Stomach (tissue), 9 donors: Measurements from ENCODE around the gene ZBTB42. TPM values are rescaled to one million over a fixed set of nuclear protein-coding genes. Genes with fewer than 3 reads are reported as not detected.

ENCODE experiments used
- DNase-seq, 2 donors: peaks; one replicate each; pipeline versions ENCODE4 v3.0.0 to v3.0.0-alpha.2; 2013 to 2019
- H3K27ac ChIP-seq, 5 donors: fragments of 200-600 bp in 4 of 5; sonication (generic) in 4 of 5; one replicate each; pipeline ENCODE4 v1.5.1; 2013 to 2019; ENCODE audit warnings: mild to moderate bottlenecking in 1 of 5, moderate library complexity in 1 of 5
- H3K27me3 ChIP-seq, 3 donors: fragments of 200-600 bp; sonication (generic); one replicate each; pipeline ENCODE4 v1.5.1; 2017 to 2019; ENCODE audit warnings: mixed run types in 1 of 3
- H3K36me3 ChIP-seq, 4 donors: fragments of 200-600 bp; sonication (generic); 1 replicate in 3 of 4; 2 replicates in 1 of 4; pipeline ENCODE4 v1.5.1; 2016 to 2019
- H3K4me1 ChIP-seq, 4 donors: fragments of 200-600 bp; sonication (generic); one replicate each; pipeline ENCODE4 v1.5.1; 2016 to 2019
- H3K4me3 ChIP-seq, 4 donors: fragments of 200-600 bp; sonication (generic) in 3 of 4; one replicate each; pipeline ENCODE4 v1.5.1; 2016 to 2019; ENCODE audit warnings: mild to moderate bottlenecking in 1 of 4
- H3K9me3 ChIP-seq, 4 donors: fragments of 200-600 bp; sonication (generic); one replicate each; pipeline ENCODE4 v1.5.1; 2016 to 2019
- CTCF ChIP-seq, 7 experiments: fragments of 450-650 bp in 4 of 7; fragments of 200-600 bp in 3 of 7; sonication (generic) in 3 of 7; IDR thresholded peaks; one replicate each; pipeline ENCODE4 v1.5.1; 2016 to 2019; ENCODE audit warnings: antibody characterized with exemption in 7 of 7, control low read depth in 2 of 7, mild to moderate bottlenecking in 1 of 7
- EP300 ChIP-seq: sonication (generic); formaldehyde crosslinking; IDR thresholded peaks from one replicate; pipeline ENCODE4 v1.6.1; 2017; ENCODE audit warnings: antibody characterized with exemption
- POLR2A ChIP-seq, 4 donors: fragments of 450-650 bp; IDR thresholded peaks; one replicate each; pipeline ENCODE4 v1.6.1; 2016; ENCODE audit warnings: antibody characterized with exemption in 4 of 4, control low read depth in 2 of 4, mild to moderate bottlenecking in 1 of 4, moderate library complexity in 1 of 4
- POLR2AphosphoS5 ChIP-seq, 3 donors: sonication (generic); formaldehyde crosslinking; IDR thresholded peaks; one replicate each; pipeline ENCODE4 v1.6.1; 2016; ENCODE audit warnings: antibody characterized with exemption in 3 of 3
- WGBS, 5 donors: extraction: QIAGEN DNeasy Blood & Tissue Kit in 3 of 5; methylation state at CpG; one replicate each; pipeline versions ENCODE4 v1.1.5 to v1.1.7; 2013 to 2018; 5-methylcytosine and 5-hydroxymethylcytosine counted together
- intact Hi-C: fragments of 100-400 bp; cut with DNase I; formaldehyde crosslinking; loops from one replicate; pipeline ENCODE4 v1.15.1; 2023; ENCODE audit warnings: low total_unique reads
- polyA plus RNA-seq, 3 donors: library from polyadenylated mRNA; stranded (reverse); fragments of 200-250 nt; gene quantifications; one replicate each; pipeline ENCODE4 v1.2.3, GENCODE V29; 2013
- total RNA-seq, 5 donors: library from RNA; depleted of rRNA; stranded (reverse); fragments of >200 nt; gene quantifications; one replicate each; pipeline versions ENCODE4 v1.1.0 to v1.2.3, GENCODE V29; 2014 to 2016
- donor health status: healthy with polysubstance abuse.
- donor health status: Bipolar disorder and iron deficiency.
- donor health status: healthy.

The ZBTB42 gene
- total and polyA plus RNA-seq, 8 donors, result 4.6 to 59.7 (median 6.7) TPM

GRCh38 chr14:104843442-104844305 is 42.8 kb downstream of the ZBTB42 start:
- peaks cover 16 to 20% (median 19%) of the 10 kb centered on the region in 4 donors for H3K4me1 ChIP-seq
- H3K36me3 ChIP-seq, result no peaks in the 10 kb centered on the region
- peak overlapping the region; percentile 36 to 47 (median 39) for H3K4me3 ChIP-seq
- TF ChIP-seq POLR2AphosphoS5 (IDR thresholded peaks at IDR 0.05) (no peak), EP300 (no peak), CTCF (IDR thresholded peaks at IDR 0.05) (no peak), POLR2A (IDR thresholded peaks at IDR 0.05) (no peak)
- H3K9me3 ChIP-seq, result no peaks in the 10 kb centered on the region
- WGBS, 5 donors, result 2 to 4% (median 2%) methylated on average over 48 to 69 of the region's 69 CpGs
- intact Hi-C loops, result no loop called here
- H3K27me3 ChIP-seq, result peaks cover 2 to 75% (median 44%) of the 10 kb centered on the region in 3 donors
- DNase-seq, result peak in 1 of 2 donors; percentile 65
- no peak overlapping the region for H3K27ac ChIP-seq

- peak overlapping the region; percentile 36 to 47 (median 39) for H3K4me3 ChIP-seq
- intact Hi-C loops, result no loop called here
- H3K27me3 ChIP-seq, result peaks cover 2 to 82% (median 44%) of the 10 kb centered on the region in 3 donors
- DNase-seq, result no peak
- H3K27ac ChIP-seq, result no peak overlapping the region
- no peak for TF ChIP-seq EP300
- no peaks in the 10 kb centered on the region for H3K9me3 ChIP-seq
- H3K4me1 ChIP-seq, result peaks cover 16 to 20% (median 19%) of the 10 kb centered on the region in 4 donors
- 8 to 18% (median 13%) methylated on average over 23 to 27 of the region's 27 CpGs for WGBS, 5 donors
- H3K36me3 ChIP-seq, result no peaks in the 10 kb centered on the region
These were observed 43.6 kb downstream of the ZBTB42 start for GRCh38 chr14:104844306-104845032.

GRCh38 chr14:104845033-104845666 is 44.2 kb downstream of the ZBTB42 start:
- DNase-seq, result no peak
- no peak overlapping the region for H3K27ac ChIP-seq
- TF ChIP-seq CTCF (IDR thresholded peaks at IDR 0.05) (no peak), EP300 (no peak), POLR2A (IDR thresholded peaks at IDR 0.05) (no peak)
- 89 to 96% (median 89%) methylated on average over 4 of the region's 4 CpGs for WGBS, 5 donors
- no peaks in the 10 kb centered on the region for H3K36me3 ChIP-seq
- H3K9me3 ChIP-seq, result no peaks in the 10 kb centered on the region
- peaks cover 2 to 86% (median 44%) of the 10 kb centered on the region in 3 donors for H3K27me3 ChIP-seq
- peak overlapping the region in 1 of 4 donors; percentile 47 for H3K4me3 ChIP-seq
- intact Hi-C loops, result no loop called here
- H3K4me1 ChIP-seq, result peaks cover 16 to 20% (median 19%) of the 10 kb centered on the region in 4 donors

- WGBS, 5 donors, result 76 to 93% (median 91%) methylated on average over 3 of the region's 3 CpGs
- Histone ChIP-seq H3K9me3 (no peaks in the 10 kb centered on the region), H3K36me3 (no peaks in the 10 kb centered on the region), H3K27ac (no peak overlapping the region), H3K4me1 (peaks cover 16 to 20% (median 19%) of the 10 kb centered on the region in 4 donors), H3K27me3 (peaks cover 2 to 92% (median 44%) of the 10 kb centered on the region in 3 donors), H3K4me3 (no peak overlapping the region)
- DNase-seq, result no peak
- no peak for TF ChIP-seq EP300
- no peak for TF ChIP-seq POLR2AphosphoS5 (IDR thresholded peaks at IDR 0.05)
- TF ChIP-seq POLR2A (IDR thresholded peaks at IDR 0.05), result no peak
- no peak for TF ChIP-seq CTCF (IDR thresholded peaks at IDR 0.05)
- intact Hi-C loops, result no loop called here
These were observed 45.0 kb downstream of the ZBTB42 start for GRCh38 chr14:104845834-104846441.
